K562 (cell line): ENCODE data around the gene DCST1. TPM values are rescaled to one million over a fixed set of nuclear protein-coding genes. Genes with fewer than 3 reads are reported as not detected.

ENCODE experiments used
- ATF4 ChIP-seq: fragments of 450-650 bp; formaldehyde crosslinking; IDR thresholded peaks from 2 replicates; pipeline ENCODE4 v1.4.0; 2022; ENCODE audit warnings: mild to moderate bottlenecking, moderate library complexity
- CREB3 ChIP-seq: fragments of 450-650 bp; conservative IDR thresholded peaks from 2 replicates; pipeline ENCODE4 v1.6.1; 2016; ENCODE audit warnings: missing genetic modification characterization, low read depth, mild to moderate bottlenecking, missing compliant biosample characterization, moderate library complexity
- ERF ChIP-seq: fragments of 450-650 bp; formaldehyde crosslinking; IDR thresholded peaks from 2 replicates; pipeline ENCODE4 v1.4.0; 2020; ENCODE audit warnings: mild to moderate bottlenecking, mixed read lengths
- HCFC1 ChIP-seq: IDR thresholded peaks from 2 replicates; pipeline ENCODE4 v1.6.1; 2012; ENCODE audit warnings: low read depth, low read length, improper control_type of control experiment
- KLF10 ChIP-seq: fragments of 250-450 bp; sonication (Bioruptor Pico); IDR thresholded peaks from 2 replicates; pipeline ENCODE4 v1.6.1; 2021; ENCODE audit warnings: matching md5 sums
- NRF1 ChIP-seq, 2 experiments: fragments of 450-650 bp; IDR thresholded peaks in 1 of 2; conservative IDR thresholded peaks in 1 of 2; 2 replicates each; pipeline ENCODE4 v1.6.1; 2014; ENCODE audit warnings: mild to moderate bottlenecking in 2 of 2
- PHF21A ChIP-seq: fragments of 450-650 bp; IDR thresholded peaks from 2 replicates; pipeline ENCODE4 v1.6.1; 2017; ENCODE audit warnings: low read depth, borderline replicate concordance
- SFPQ ChIP-seq: fragments of 200-400 bp; formaldehyde crosslinking; IDR thresholded peaks from 2 replicates; pipeline ENCODE4 v1.6.1; 2017; ENCODE audit warnings: mild to moderate bottlenecking, low read depth, low read length, moderate library complexity
- SOX6 ChIP-seq: fragments of 450-650 bp; IDR thresholded peaks from 2 replicates; pipeline ENCODE4 v1.6.1; 2014; ENCODE audit warnings: mild to moderate bottlenecking
- SRF ChIP-seq, 2 experiments: fragments of 250-450, 450-650 bp in 1 of 2; sonication (Bioruptor Pico) in 1 of 2; sonication (generic) in 1 of 2; formaldehyde crosslinking; IDR thresholded peaks; 2 replicates each; pipeline versions ENCODE4 v1.5.0 to v1.5.1; 2020 to 2022; ENCODE audit warnings: mild to moderate bottlenecking in 1 of 2, missing genetic modification reagents in 1 of 2
- SRSF3 ChIP-seq: fragments of 200-400 bp; formaldehyde crosslinking; IDR thresholded peaks from 2 replicates; pipeline ENCODE4 v1.6.1; 2016; ENCODE audit warnings: mild to moderate bottlenecking, low read length, moderate library complexity; ENCODE audit not compliant: insufficient read depth
- STAG1 ChIP-seq: sonication (generic); formaldehyde crosslinking; IDR thresholded peaks from 2 replicates; pipeline ENCODE4 v1.5.0; 2020; ENCODE audit warnings: missing genetic modification reagents, borderline replicate concordance
- ZBTB17 ChIP-seq: fragments of 450-650 bp; formaldehyde crosslinking; IDR thresholded peaks from 2 replicates; pipeline ENCODE4 v1.4.0; 2020; ENCODE audit warnings: mild to moderate bottlenecking
- ZNF174 ChIP-seq: fragments of 250-450 bp; sonication (Bioruptor Pico); IDR thresholded peaks from 2 replicates; pipeline ENCODE4 v1.4.0; 2020; ENCODE audit warnings: mild to moderate bottlenecking
- ZNF551 ChIP-seq: fragments of 250-450 bp; sonication (Bioruptor Pico); IDR thresholded peaks from 2 replicates; pipeline ENCODE4 v1.5.0; 2021; ENCODE audit warnings: mild to moderate bottlenecking, moderate library complexity
- polyA plus RNA-seq, 8 experiments: library from polyadenylated mRNA; depleted of rRNA in 4 of 8; stranded (reverse) in 5 of 8; unstranded in 3 of 8; fragments of >200 nt; fragmentation: Nextera tagmentation in 2 of 8; fragmentation: Illumina TruSeq in 1 of 8; extraction: Ambion mirVana in 2 of 8; extraction: Trizol in 1 of 8; gene quantifications; 2 replicates each; pipeline versions ENCODE4 v1.2.1 to v1.2.3, GENCODE V29; 2011 to 2014; ENCODE audit warnings: inconsistent platforms in 1 of 8, missing spikeins in 1 of 8
- total RNA-seq, 7 experiments: library from RNA; depleted of rRNA in 6 of 7; stranded (reverse); fragments of >200 nt in 6 of 7; fragmentation: Illumina TruSeq in 2 of 7; extraction: Trizol in 2 of 7; gene quantifications; 2 replicates each; pipeline versions ENCODE4 v1.2.1 to v1.2.3, GENCODE V29; 2011 to 2021; ENCODE audit warnings: low replicate concordance in 1 of 7
- TF ChIP-seq, protein P1 (sequence below): fragments of 450-650 bp; IDR thresholded peaks from 2 replicates; pipeline ENCODE4 v1.7.1; 2018; ENCODE audit warnings: mild to moderate bottlenecking, low read depth; ENCODE audit not compliant: partially characterized antibody
- TF ChIP-seq, protein P2 (sequence below): fragments of 450-650 bp; IDR thresholded peaks from 2 replicates; pipeline ENCODE4 v1.6.1; 2016; ENCODE audit warnings: borderline replicate concordance

Gene DCST1
- total and polyA plus RNA-seq, 9 of the 15 experiments (the other 6 are each of a cell fraction or from before 2014, with no cell fraction given) = not detected

GRCh38 chr1:155070721-155071569, 37.3 kb downstream of the DCST1 start (continued):
- TF ChIP-seq ATF4 (CRISPR knock-in tag) (no peak), HCFC1 (peak; percentile 34), SOX6 (peak; percentile 42), KLF10 (CRISPR knock-in tag) (no peak), SRSF3 (no peak), ERF (CRISPR knock-in tag) (0 out of 2 replicates have a peak, but pooled peaks have one; percentile 57), ZNF174 (CRISPR knock-in tag) (no peak), CREB3 (tag) (no peak), STAG1 (CRISPR knock-in tag) (no peak), PHF21A (0 out of 2 replicates have a peak, but pooled peaks have one; percentile 17), SRF (CRISPR knock-in tag; IDR thresholded peaks at IDR 0.05) (0 out of 4 replicates have a peak, but pooled peaks of 1 of the 2 experiments have one; percentile 26), ZNF551 (CRISPR knock-in tag) (no peak), SFPQ (no peak), NRF1 (conservative IDR thresholded peaks at IDR 0.05 in 1 of 2, IDR thresholded peaks at IDR 0.05 in 1 of 2) (peak; percentile 83 to 85), ZBTB17 (CRISPR knock-in tag) (peak; percentile 47; the same call in 1 of the 2 replicates)
- TF ChIP-seq, protein P1, sequence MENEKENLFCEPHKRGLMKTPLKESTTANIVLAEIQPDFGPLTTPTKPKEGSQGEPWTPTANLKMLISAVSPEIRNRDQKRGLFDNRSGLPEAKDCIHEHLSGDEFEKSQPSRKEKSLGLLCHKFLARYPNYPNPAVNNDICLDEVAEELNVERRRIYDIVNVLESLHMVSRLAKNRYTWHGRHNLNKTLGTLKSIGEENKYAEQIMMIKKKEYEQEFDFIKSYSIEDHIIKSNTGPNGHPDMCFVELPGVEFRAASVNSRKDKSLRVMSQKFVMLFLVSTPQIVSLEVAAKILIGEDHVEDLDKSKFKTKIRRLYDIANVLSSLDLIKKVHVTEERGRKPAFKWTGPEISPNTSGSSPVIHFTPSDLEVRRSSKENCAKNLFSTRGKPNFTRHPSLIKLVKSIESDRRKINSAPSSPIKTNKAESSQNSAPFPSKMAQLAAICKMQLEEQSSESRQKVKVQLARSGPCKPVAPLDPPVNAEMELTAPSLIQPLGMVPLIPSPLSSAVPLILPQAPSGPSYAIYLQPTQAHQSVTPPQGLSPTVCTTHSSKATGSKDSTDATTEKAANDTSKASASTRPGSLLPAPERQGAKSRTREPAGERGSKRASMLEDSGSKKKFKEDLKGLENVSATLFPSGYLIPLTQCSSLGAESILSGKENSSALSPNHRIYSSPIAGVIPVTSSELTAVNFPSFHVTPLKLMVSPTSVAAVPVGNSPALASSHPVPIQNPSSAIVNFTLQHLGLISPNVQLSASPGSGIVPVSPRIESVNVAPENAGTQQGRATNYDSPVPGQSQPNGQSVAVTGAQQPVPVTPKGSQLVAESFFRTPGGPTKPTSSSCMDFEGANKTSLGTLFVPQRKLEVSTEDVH = peak; percentile 68
- TF ChIP-seq, protein P2, sequence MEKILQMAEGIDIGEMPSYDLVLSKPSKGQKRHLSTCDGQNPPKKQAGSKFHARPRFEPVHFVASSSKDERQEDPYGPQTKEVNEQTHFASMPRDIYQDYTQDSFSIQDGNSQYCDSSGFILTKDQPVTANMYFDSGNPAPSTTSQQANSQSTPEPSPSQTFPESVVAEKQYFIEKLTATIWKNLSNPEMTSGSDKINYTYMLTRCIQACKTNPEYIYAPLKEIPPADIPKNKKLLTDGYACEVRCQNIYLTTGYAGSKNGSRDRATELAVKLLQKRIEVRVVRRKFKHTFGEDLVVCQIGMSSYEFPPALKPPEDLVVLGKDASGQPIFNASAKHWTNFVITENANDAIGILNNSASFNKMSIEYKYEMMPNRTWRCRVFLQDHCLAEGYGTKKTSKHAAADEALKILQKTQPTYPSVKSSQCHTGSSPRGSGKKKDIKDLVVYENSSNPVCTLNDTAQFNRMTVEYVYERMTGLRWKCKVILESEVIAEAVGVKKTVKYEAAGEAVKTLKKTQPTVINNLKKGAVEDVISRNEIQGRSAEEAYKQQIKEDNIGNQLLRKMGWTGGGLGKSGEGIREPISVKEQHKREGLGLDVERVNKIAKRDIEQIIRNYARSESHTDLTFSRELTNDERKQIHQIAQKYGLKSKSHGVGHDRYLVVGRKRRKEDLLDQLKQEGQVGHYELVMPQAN = 0 out of 2 replicates have a peak, but pooled peaks have one; percentile 39
